ENCODE data around the gene FCAMR. TPM values are rescaled to one million over a fixed set of nuclear protein-coding genes. Genes with fewer than 3 reads are reported as not detected.

FCAMR gene
- polyA plus RNA-seq, 2 donors: 0.02 to 0.06 TPM

Other genes with a start within 250 kb of the FCAMR start
- gene IL19, start 199.7 kb downstream of the FCAMR start, polyA plus RNA-seq: 1 to 10 TPM in 1 of 2 donors, under 1 TPM in 1; 0.22 to 1.4 TPM
- under 1 TPM; 0.12 to 0.51 TPM for gene IL10, start 198.0 kb downstream of the FCAMR start, polyA plus RNA-seq
- under 1 TPM in 1 of 2 donors, not detected in 1; 0.05 TPM for gene IL20, start 104.8 kb downstream of the FCAMR start, polyA plus RNA-seq
- not detected for gene IL24, start 73.0 kb downstream of the FCAMR start, polyA plus RNA-seq
- gene FCMR, start 48.5 kb downstream of the FCAMR start, polyA plus RNA-seq: 1 to 10 TPM in 1 of 2 donors, under 1 TPM in 1; 0.90 to 2.5 TPM
- 1 to 10 TPM in 1 of 2 donors, under 1 TPM in 1; 0.24 to 1.2 TPM for gene PIGR, start 24.0 kb downstream of the FCAMR start, polyA plus RNA-seq
- gene C1orf116, start 62.3 kb upstream of the FCAMR start, polyA plus RNA-seq: 10 to 100 TPM; 72.9 to 85.8 TPM
- gene YOD1, start 80.7 kb upstream of the FCAMR start, polyA plus RNA-seq: 10 to 100 TPM; 13.9 to 39.4 TPM
- 1 to 10 TPM; 4.7 to 8.3 TPM for gene PFKFB2, start 82.8 kb upstream of the FCAMR start, polyA plus RNA-seq
- under 1 TPM in 1 of 2 donors, not detected in 1; 0.08 TPM for gene C4BPB, start 118.4 kb upstream of the FCAMR start, polyA plus RNA-seq
- under 1 TPM in 1 of 2 donors, not detected in 1; 0.01 TPM for gene C4BPA, start 133.8 kb upstream of the FCAMR start, polyA plus RNA-seq